HUES6 (cell line): Measurements from ENCODE around the gene ABCG1.

Source experiments
- H3K27ac ChIP-seq: 2 replicates; pipeline ENCODE4 v1.7.0; 2013; ENCODE audit warnings: low read depth, mild to moderate bottlenecking, low read length, inconsistent platforms
- H3K27me3 ChIP-seq: 2 replicates; pipeline ENCODE4 v1.6.1; 2013; ENCODE audit warnings: low read length; ENCODE audit not compliant: control insufficient read depth, insufficient read depth
- H3K36me3 ChIP-seq: 2 replicates; pipeline ENCODE4 v1.6.1; 2013; ENCODE audit warnings: low read length; ENCODE audit not compliant: control insufficient read depth, insufficient read depth
- H3K4me1 ChIP-seq: 2 replicates; pipeline ENCODE4 v1.6.1; 2013; ENCODE audit warnings: low read length; ENCODE audit not compliant: control insufficient read depth, insufficient read depth
- H3K4me3 ChIP-seq: 2 replicates; pipeline ENCODE4 v1.5.1; 2013; ENCODE audit warnings: low read depth, low read length
- H3K9ac ChIP-seq: one replicate; pipeline ENCODE4 v1.6.1; 2013; ENCODE audit warnings: mild to moderate bottlenecking, low read length
- H3K9me3 ChIP-seq: 2 replicates; pipeline ENCODE4 v1.6.1; 2013; ENCODE audit warnings: low read depth, low read length; ENCODE audit not compliant: control insufficient read depth, insufficient read depth

Gene ABCG1

DNA sequence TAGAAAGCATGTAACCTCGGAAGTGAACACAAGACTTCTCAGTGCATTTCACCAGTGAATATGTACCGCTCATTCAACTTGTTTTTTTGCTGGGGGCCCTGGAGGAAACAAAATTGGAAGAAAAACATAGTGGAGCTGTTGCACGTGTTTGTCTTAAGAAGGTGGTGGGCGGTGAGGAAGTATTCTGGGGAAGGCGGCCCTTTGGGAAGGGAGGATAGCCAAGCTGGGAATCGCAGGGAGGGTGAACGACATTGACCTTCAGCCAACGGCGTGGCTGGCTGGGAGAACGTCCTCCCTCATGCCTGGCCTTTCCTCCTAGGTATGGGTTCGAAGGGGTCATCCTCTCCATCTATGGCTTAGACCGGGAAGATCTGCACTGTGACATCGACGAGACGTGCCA, 76.9 kb downstream of the ABCG1 start:
- Histone ChIP-seq H3K4me3 (no peak overlapping the region), H3K27me3 (no peaks in the 10 kb centered on the region; the same call in 1 of the 2 replicates), H3K4me1 (peaks cover 19% of the 10 kb centered on the region), H3K36me3 (no peaks in the 10 kb centered on the region), H3K9ac (no peak overlapping the region), H3K27ac (no peak overlapping the region), H3K9me3 (no peaks in the 10 kb centered on the region; the same call in 1 of the 2 replicates)

DNA sequence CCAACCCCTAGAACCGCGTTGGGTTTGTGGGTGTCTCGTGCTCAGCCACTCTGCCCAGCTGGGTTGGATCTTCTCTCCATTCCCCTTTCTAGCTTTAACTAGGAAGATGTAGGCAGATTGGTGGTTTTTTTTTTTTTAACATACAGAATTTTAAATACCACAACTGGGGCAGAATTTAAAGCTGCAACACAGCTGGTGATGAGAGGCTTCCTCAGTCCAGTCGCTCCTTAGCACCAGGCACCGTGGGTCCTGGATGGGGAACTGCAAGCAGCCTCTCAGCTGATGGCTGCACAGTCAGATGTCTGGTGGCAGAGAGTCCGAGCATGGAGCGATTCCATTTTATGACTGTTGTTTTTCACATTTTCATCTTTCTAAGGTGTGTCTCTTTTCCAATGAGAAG, 77.6 kb downstream of the ABCG1 start:
- Histone ChIP-seq H3K4me1 (peaks cover 18% of the 10 kb centered on the region), H3K4me3 (no peak overlapping the region), H3K9me3 (no peaks in the 10 kb centered on the region; the same call in 1 of the 2 replicates), H3K36me3 (no peaks in the 10 kb centered on the region), H3K27ac (no peak overlapping the region), H3K27me3 (no peaks in the 10 kb centered on the region; the same call in 1 of the 2 replicates), H3K9ac (no peak overlapping the region)

DNA sequence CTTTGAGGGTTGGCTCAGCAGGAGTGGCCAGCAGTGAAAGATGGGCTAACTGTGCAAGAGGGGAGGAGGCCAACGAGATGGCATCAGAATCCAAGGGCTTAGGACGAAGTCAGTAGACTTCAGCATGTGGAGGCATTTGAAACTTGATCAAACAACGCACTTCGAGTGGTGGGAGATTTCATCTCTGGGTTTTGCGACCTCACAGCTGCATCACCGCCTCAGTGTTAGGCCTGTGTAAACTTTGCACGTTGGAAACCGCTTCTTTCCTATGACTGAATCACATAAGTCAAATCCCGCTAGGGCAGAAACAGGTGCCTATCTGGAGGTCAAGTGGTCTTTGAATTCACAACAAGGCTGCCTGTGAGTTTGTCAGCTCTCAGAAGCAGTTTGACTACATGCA, 78.4 kb downstream of the ABCG1 start:
- H3K27ac ChIP-seq: no peak overlapping the region
- H3K9ac ChIP-seq: no peak overlapping the region
- no peak overlapping the region for H3K4me3 ChIP-seq
- H3K27me3 ChIP-seq: no peaks in the 10 kb centered on the region; the same call in 1 of the 2 replicates
- H3K4me1 ChIP-seq: peaks cover 18% of the 10 kb centered on the region
- no peaks in the 10 kb centered on the region for H3K36me3 ChIP-seq
- no peaks in the 10 kb centered on the region; the same call in 1 of the 2 replicates for H3K9me3 ChIP-seq

DNA sequence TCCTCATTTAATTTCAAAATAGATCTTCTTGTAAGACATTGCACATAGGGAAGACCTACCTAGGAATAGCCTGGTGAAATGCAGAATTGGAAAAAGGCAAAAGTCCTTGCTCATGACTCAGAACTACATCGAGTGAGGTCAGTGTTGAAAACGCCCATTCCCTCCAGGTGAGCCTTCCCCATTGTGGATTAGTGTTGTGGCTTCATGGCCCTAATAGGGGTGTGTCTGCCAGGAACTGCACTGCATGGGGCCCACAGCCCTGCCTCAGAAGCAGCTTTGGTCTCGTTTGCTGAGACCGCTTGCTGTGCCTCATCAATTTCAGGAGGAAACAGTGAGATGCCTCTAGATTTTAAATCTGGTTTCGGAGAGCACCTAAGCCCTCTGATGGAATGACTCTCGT, 79.3 kb downstream of the ABCG1 start:
- Histone ChIP-seq H3K4me1 (peaks cover 18% of the 10 kb centered on the region), H3K27me3 (no peaks in the 10 kb centered on the region; the same call in 1 of the 2 replicates), H3K4me3 (no peak overlapping the region), H3K9ac (no peak overlapping the region), H3K9me3 (no peaks in the 10 kb centered on the region), H3K27ac (no peak overlapping the region), H3K36me3 (no peaks in the 10 kb centered on the region)

DNA sequence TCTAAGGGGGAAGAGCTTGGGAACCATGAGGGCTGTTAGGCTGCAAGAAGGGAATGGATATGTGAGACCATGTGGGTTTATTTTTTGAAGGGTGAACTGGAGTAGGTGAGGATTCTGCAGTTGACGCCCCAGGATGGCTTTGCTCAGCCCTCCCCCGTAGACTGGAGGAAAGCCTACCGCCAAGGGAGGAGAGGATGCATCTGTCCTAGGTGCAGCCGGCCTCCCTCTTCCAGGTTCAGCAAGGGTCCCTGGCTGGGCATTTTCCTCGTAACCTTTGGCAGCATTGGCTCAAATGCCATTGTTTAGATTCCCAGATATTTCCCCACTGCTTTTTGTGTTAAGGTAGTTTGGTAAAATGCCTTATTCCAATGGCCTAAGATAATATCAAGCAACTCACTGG, 79.7 kb downstream of the ABCG1 start:
- no peaks in the 10 kb centered on the region for H3K9me3 ChIP-seq
- H3K9ac ChIP-seq: no peak overlapping the region
- H3K4me3 ChIP-seq: no peak overlapping the region
- H3K27me3 ChIP-seq: no peaks in the 10 kb centered on the region; the same call in 1 of the 2 replicates
- H3K4me1 ChIP-seq: peaks cover 18% of the 10 kb centered on the region
- H3K27ac ChIP-seq: no peak overlapping the region
- H3K36me3 ChIP-seq: no peaks in the 10 kb centered on the region

DNA sequence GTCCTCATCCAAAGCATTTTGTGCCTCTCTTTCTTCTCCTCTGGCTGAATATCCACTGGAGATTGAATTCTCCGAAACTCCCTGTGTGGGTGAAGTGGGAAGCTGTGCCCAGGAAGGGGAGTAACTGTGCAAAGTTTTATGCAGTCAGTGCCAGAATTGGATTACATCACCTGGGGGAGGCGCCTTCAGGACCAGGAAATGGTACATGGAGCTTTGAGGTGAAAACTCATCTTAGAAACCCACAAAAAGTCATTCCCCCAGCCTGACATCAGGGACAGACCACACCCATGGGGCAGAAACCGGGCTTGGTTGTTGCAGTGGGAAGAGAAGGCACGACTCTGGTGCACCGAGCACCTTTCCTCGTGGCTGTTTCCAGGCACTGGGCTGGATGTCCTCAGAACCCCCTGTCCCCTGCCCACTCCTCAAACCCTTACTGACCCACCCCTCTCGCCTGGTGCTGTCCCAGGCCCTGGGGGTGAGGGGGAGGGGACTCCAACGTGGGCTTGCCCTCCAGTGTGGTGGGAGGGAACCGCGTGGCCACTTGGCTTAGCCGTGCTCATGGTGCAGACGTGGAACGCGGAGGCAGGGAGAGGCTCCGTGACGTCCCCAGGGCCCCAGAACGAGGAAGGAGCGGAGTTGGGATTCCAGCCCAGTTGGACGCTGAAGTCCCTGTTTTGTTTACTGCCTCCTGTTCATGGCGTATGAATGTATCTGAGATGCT, 80.5 kb downstream of the ABCG1 start:
- H3K27ac ChIP-seq: no peak overlapping the region
- H3K9ac ChIP-seq: no peak overlapping the region
- no peak overlapping the region for H3K4me3 ChIP-seq
- H3K27me3 ChIP-seq: peaks cover under 1% of the 10 kb centered on the region; the same call in 1 of the 2 replicates
- peaks cover 18% of the 10 kb centered on the region for H3K4me1 ChIP-seq
- H3K9me3 ChIP-seq: no peaks in the 10 kb centered on the region
- no peaks in the 10 kb centered on the region for H3K36me3 ChIP-seq

DNA sequence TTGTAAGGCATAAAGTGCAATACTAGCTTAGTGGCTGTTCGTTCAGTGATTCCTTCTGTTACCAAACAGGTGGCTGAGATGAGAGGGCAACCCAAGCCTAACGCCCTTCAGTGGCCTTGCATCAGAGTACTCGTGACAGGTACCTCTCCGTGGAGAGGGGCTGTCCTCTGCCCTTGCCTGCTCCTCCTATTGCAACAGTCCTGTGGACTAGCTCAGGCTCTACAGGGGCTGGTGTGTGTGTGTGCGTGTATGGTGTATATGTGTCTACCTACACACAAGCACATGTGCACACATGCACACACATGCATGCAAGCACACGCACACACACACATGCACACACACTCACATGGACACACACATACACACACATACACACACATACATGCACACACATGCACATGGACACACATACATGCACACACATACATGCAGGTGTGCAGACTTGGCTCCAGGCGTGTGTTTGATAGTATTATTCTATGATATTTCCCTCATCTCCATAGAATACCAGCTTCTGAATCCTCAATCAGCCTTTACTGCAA, 81.2 kb downstream of the ABCG1 start:
- H3K4me1 ChIP-seq: peaks cover 18% of the 10 kb centered on the region
- no peak overlapping the region for H3K27ac ChIP-seq
- H3K9ac ChIP-seq: no peak overlapping the region
- no peaks in the 10 kb centered on the region for H3K36me3 ChIP-seq
- H3K9me3 ChIP-seq: no peaks in the 10 kb centered on the region
- H3K27me3 ChIP-seq: peaks cover 3% of the 10 kb centered on the region; the same call in 1 of the 2 replicates
- H3K4me3 ChIP-seq: no peak overlapping the region

DNA sequence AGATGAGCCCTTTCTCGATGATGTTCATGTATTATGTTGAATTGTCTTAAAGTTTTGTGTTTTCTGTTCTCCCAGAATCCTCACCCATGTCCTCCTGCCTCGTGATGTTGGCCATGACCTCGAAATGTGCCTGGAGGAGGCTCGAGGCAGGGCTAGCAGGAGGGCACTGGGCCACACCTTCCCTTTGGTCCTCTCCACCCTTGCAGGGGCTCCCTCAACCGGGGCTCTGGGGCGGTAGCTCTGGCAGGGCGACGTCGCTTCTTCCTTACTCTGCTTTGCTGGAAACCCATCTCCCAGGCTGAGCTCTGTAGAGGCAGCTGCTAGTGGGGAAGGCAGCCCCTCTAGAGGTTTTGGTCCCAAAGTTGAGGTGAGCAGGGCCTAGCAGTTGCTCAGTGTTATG, 82.0 kb downstream of the ABCG1 start:
- peaks cover 3% of the 10 kb centered on the region; the same call in 1 of the 2 replicates for H3K27me3 ChIP-seq
- H3K9ac ChIP-seq: no peak overlapping the region
- H3K4me1 ChIP-seq: peaks cover 18% of the 10 kb centered on the region
- H3K4me3 ChIP-seq: no peak overlapping the region
- no peaks in the 10 kb centered on the region for H3K9me3 ChIP-seq
- H3K27ac ChIP-seq: no peak overlapping the region
- no peaks in the 10 kb centered on the region for H3K36me3 ChIP-seq

DNA sequence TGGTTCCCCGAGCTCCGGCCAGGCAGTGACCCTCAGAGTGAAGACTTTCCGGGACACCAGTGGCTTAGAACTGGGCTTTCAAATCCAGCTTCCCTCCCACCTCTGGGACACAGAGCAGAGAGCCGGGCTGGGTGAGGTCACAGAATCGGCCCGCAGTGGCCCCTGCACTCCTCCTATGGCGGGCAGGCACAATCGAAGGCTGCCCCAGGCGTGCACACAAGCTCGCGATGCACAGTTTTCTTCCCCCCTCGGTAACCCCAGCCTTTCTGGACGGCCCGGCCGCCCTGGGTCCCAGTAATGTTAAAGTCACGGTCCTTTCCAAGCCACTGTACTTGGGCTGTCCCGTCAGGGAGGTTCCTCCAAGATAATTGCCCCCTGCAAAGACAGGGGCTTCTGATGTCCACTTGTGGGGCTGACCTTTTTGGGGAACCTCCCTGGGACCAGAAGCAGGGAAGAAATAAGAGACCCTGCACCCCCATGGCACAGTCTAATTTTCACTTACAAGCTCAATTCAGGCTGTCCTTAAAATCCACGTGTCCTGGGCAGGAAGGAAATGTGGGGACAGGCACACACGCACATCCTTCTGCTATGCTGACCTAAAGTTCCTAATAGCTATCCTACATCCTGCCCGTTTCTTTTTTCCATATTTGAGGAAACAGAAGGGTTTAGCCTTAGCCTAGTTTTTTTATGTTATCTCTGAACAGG, 82.6 kb downstream of the ABCG1 start:
- H3K27me3 ChIP-seq: peaks cover 3% of the 10 kb centered on the region; the same call in 1 of the 2 replicates
- peaks cover 18% of the 10 kb centered on the region for H3K4me1 ChIP-seq
- H3K27ac ChIP-seq: no peak overlapping the region
- no peak overlapping the region for H3K9ac ChIP-seq
- H3K36me3 ChIP-seq: no peaks in the 10 kb centered on the region
- H3K4me3 ChIP-seq: no peak overlapping the region
- no peaks in the 10 kb centered on the region for H3K9me3 ChIP-seq

DNA sequence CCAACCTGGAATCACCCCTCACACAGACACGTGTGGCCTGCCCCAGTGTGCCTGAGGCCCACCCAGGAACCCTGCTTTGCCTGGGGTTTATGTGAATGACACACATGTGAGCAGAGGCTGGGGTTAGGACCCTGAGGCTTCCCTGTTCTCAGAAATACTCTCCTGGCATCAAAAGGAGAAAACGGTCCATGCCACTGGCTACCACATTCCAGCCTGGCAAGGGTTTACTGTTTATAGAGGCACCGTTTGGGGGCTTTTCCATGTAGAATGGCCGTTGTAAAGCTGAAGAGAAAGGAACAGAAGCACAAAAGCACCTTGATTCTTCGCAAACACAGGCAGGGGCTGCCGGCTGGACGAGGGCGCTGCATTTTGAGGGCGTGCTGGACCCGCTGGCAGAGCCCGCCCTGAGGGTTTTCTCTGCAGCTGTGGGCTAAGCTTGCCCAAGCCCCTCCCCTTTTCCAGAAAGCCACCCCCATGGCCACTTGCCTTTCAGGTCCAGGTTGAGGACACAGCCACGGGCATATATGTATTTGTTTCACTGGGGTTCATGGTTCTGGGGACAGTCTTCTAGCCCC, 83.2 kb downstream of the ABCG1 start:
- H3K27me3 ChIP-seq: peaks cover 3% of the 10 kb centered on the region; the same call in 1 of the 2 replicates
- no peaks in the 10 kb centered on the region for H3K9me3 ChIP-seq
- H3K9ac ChIP-seq: no peak overlapping the region

DNA sequence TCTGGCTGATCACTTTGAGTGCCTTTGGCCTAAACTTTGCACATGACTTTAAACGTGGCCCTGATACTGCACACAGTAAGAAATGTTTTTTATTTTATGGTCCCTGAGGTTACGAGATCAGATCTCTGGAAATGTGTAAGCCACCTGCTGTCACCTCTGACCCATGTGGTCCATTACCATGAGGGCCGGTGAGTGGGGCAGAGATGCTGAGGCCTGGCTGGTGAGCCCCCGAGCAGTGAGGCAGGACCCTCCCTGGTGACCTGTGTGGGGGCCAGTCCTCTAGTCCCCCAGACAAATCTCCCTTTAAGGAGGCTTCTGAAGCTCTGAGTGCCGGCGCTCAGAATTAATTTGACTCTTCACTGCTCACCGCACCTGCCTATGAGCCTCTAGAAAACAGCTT, 83.9 kb downstream of the ABCG1 start:
- Histone ChIP-seq H3K4me1 (peaks cover 12% of the 10 kb centered on the region), H3K36me3 (no peaks in the 10 kb centered on the region), H3K27me3 (peaks cover 3% of the 10 kb centered on the region; the same call in 1 of the 2 replicates), H3K9ac (no peak overlapping the region), H3K4me3 (no peak overlapping the region), H3K9me3 (no peaks in the 10 kb centered on the region), H3K27ac (no peak overlapping the region)

More for the DNA sequence above, 83.2 kb downstream of the ABCG1 start:
- Histone ChIP-seq H3K4me3 (no peak overlapping the region), H3K36me3 (no peaks in the 10 kb centered on the region), H3K27ac (no peak overlapping the region), H3K4me1 (peaks cover 18% of the 10 kb centered on the region)
